Myometrial cell (primary cell): Measurements from ENCODE around the gene NUFIP1. TPM values are rescaled to one million over a fixed set of nuclear protein-coding genes. Genes with fewer than 3 reads are reported as not detected.

ENCODE experiments used
- total RNA-seq: library from RNA; depleted of rRNA; stranded (reverse); fragments of >200 nt; gene quantifications from 2 replicates; pipeline ENCODE4 v1.2.3, GENCODE V29; 2015

Gene NUFIP1
- total RNA-seq = 2.6 and 2.7 TPM in 2 replicates

GRCh38 chr13:44989071-44989889, at the start of gene NUFIP1, which contains the start of gene GPALPP1:
TSS of gene NUFIP1 (minus strand) at chr13:44989471. CDS start at chr13:44989436, 35 bp downstream.
TSS of gene GPALPP1 (plus strand) at chr13:44989538. CDS start at chr13:44989655, 117 bp downstream.

Other genes with a start within 250 kb of the NUFIP1 start
- gene GPALPP1, start 67 bp upstream of the NUFIP1 start, total RNA-seq = 9.5 and 23.0 TPM in 2 replicates
- 23.1 and 32.3 TPM in 2 replicates for gene GTF2F2, start 131.0 kb upstream of the NUFIP1 start, total RNA-seq
- not detected in 2 replicates for gene KCTD4, start 211.6 kb upstream of the NUFIP1 start, total RNA-seq